ENCODE results near the gene SYNDIG1.

DNA sequence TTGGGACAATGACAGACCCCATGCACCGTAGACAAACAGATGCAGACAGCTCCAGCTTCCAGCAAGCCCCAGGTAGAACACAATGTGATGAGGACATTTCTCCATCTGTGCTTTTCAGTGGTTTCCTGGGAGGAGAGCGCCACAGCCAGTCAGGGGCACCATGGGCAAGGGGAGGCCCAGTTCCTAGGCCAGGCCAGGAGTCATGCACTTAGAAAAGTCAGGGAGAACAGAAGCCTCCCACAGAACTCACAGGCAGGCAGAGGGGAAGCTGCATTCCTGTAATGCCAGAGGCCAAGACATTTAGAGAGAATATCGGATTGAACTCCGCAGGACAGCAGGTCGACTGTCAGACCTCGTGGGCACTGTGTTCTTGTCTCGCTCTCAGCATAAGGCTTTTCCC, 9.2 kb downstream of the SYNDIG1 start:
- TF ChIP-seq, protein P1, sequence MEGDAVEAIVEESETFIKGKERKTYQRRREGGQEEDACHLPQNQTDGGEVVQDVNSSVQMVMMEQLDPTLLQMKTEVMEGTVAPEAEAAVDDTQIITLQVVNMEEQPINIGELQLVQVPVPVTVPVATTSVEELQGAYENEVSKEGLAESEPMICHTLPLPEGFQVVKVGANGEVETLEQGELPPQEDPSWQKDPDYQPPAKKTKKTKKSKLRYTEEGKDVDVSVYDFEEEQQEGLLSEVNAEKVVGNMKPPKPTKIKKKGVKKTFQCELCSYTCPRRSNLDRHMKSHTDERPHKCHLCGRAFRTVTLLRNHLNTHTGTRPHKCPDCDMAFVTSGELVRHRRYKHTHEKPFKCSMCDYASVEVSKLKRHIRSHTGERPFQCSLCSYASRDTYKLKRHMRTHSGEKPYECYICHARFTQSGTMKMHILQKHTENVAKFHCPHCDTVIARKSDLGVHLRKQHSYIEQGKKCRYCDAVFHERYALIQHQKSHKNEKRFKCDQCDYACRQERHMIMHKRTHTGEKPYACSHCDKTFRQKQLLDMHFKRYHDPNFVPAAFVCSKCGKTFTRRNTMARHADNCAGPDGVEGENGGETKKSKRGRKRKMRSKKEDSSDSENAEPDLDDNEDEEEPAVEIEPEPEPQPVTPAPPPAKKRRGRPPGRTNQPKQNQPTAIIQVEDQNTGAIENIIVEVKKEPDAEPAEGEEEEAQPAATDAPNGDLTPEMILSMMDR (IDR thresholded peaks at IDR 0.05 in 4 of 5, conservative IDR thresholded peaks at IDR 0.05 in 1 of 5), result no peak
- no peak for TF ChIP-seq POLR2A (IDR thresholded peaks at IDR 0.05)

Data from gastrocnemius medialis (tissue), 4 donors.